AG04450 (cell line): ENCODE data around the gene EDN1. TPM values are rescaled to one million over a fixed set of nuclear protein-coding genes. Genes with fewer than 3 reads are reported as not detected.

ENCODE experiments used
- CTCF ChIA-PET: fragments of 300-600, 350-600 bp; formaldehyde crosslinking; extraction: SDS; loops from one replicate; lab custom pipeline; 2022; ENCODE audit warnings: antibody characterized with exemption, inconsistent platforms; lab: Charles Lee
- POLR2A ChIA-PET: fragments of 350-600 bp; formaldehyde crosslinking; extraction: SDS; loops from one replicate; lab custom pipeline; 2021; ENCODE audit warnings: antibody characterized with exemption, inconsistent platforms; lab: Yijun Ruan, JAX
- DNase-seq: peaks from one replicate; pipeline ENCODE4 v3.0.0-alpha.2; 2011; ENCODE audit warnings: low read depth, low spot score
- H3K27ac ChIP-seq: one replicate; pipeline ENCODE4 v1.5.1; 2012; ENCODE audit warnings: low read depth, low read length, control low read depth
- H3K27me3 ChIP-seq: one replicate; pipeline ENCODE4 v1.6.0; 2012; ENCODE audit warnings: low read length; ENCODE audit not compliant: control insufficient read depth, insufficient read depth
- H3K4me3 ChIP-seq: 2 replicates; pipeline ENCODE4 v1.5.1; 2011; ENCODE audit warnings: mild to moderate bottlenecking, low read depth, low read length, control low read depth
- H3K9me3 ChIP-seq: 2 replicates; pipeline ENCODE4 v1.5.1; 2012; ENCODE audit warnings: low read length; ENCODE audit not compliant: control insufficient read depth, insufficient read depth
- polyA plus RNA-seq: library from polyadenylated mRNA; depleted of rRNA; stranded (reverse); fragments of >200 nt; gene quantifications from 2 replicates; pipeline ENCODE4 v1.2.3, GENCODE V29; 2011
- TF ChIP-seq, protein P1 (sequence below): IDR thresholded peaks from 2 replicates; pipeline ENCODE4 v1.5.1; 2011; ENCODE audit warnings: low read depth, low read length, control low read depth, inconsistent platforms

The EDN1 gene
- polyA plus RNA-seq, 1 experiment, result 2.1 TPM

DNA sequence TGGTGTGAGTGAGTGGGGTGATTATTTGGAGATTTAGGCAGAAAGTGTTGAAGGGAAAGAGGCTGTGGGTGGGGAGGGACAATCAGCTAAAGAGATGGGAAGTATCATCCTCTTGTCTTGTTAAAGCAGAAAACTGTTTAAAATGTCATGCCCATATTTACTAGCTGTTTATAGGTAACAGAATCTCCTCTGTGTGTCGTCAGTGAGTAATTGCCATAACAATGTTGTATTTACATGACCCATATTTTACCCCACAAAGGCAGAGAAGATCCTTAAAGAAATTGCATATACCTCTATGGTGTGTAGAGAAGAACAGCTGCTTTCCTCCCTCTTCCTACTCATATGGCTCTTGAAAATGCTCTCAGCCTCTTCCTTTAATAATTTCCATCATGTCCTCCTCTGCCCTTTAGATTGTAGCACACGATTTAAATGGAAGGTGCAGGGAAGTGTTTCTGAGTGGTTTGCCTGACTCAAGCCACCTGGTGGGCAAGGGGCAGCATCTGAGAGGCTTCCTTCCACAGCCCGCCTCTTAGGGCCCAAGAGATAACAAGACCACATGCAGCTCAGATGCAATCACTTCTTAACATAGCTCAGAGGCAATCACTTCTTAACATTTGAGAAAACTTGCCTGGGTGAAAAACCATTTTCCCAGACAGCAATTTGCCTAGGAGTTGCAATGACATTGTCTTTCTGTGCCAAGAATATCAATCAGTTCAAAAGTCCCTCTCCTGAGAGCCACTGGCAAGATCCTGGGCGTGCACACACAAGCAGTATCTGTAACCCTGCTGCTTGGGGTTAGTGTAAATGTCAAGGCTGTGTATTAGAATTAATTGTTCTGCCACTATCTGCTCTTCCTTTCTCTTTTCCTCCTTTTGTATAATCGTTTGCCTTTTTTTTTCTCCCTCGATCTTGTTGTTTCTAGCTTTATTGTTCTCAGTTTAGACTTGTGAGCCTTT lies 44.1 kb upstream of the EDN1 start:
- ChIA-PET CTCF (interaction anchor here (0.7 to 1.2 kb wide), 5 partner anchors 10 to 361 kb away, joined by 3 to 6 read pairs (median 5); partner anchors contain the start of gene EDN1), POLR2A (interaction anchor here (0.5 to 1.0 kb wide), 2 partner anchors 12 to 357 kb away, joined by 3 read pairs; no protein-coding TSS in a partner anchor)
- no peak overlapping the region for H3K4me3 ChIP-seq
- DNase-seq, result no peak
- H3K9me3 ChIP-seq, result no peaks in the 10 kb centered on the region
- TF ChIP-seq, protein P1, sequence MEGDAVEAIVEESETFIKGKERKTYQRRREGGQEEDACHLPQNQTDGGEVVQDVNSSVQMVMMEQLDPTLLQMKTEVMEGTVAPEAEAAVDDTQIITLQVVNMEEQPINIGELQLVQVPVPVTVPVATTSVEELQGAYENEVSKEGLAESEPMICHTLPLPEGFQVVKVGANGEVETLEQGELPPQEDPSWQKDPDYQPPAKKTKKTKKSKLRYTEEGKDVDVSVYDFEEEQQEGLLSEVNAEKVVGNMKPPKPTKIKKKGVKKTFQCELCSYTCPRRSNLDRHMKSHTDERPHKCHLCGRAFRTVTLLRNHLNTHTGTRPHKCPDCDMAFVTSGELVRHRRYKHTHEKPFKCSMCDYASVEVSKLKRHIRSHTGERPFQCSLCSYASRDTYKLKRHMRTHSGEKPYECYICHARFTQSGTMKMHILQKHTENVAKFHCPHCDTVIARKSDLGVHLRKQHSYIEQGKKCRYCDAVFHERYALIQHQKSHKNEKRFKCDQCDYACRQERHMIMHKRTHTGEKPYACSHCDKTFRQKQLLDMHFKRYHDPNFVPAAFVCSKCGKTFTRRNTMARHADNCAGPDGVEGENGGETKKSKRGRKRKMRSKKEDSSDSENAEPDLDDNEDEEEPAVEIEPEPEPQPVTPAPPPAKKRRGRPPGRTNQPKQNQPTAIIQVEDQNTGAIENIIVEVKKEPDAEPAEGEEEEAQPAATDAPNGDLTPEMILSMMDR, result no peak
- H3K27me3 ChIP-seq, result no peaks in the 10 kb centered on the region
- H3K27ac ChIP-seq, result no peak overlapping the region

DNA sequence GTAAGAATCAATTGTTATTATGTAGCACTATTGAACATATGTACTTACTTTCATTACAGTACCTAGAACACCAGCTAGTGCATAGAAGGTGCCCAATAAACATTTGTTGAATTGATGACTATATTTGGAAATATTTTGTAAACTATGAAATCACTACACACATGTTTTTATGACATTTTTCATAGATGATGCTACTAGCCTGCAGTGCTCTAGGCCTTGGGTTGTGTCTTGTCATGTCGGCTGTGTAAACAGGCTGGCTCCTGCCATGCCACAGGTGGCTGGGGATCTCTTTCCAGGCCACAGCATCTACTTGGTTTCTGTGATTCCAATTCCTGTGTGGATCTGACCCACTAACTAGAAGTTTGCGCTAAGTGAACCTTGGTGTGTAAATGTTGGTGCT lies 43.3 kb upstream of the EDN1 start:
- TF ChIP-seq, protein P1, result no peak
- CTCF ChIA-PET, result interaction anchor here (0.9 kb wide), 2 partner anchors 10 to 44 kb away, joined by 5 to 6 read pairs; partner anchors contain the start of gene EDN1
- no peak for DNase-seq
- H3K4me3 ChIP-seq, result no peak overlapping the region
- H3K27ac ChIP-seq, result no peak overlapping the region
- no peaks in the 10 kb centered on the region for H3K9me3 ChIP-seq
- POLR2A ChIA-PET, result no interaction called here
- no peaks in the 10 kb centered on the region for H3K27me3 ChIP-seq

DNA sequence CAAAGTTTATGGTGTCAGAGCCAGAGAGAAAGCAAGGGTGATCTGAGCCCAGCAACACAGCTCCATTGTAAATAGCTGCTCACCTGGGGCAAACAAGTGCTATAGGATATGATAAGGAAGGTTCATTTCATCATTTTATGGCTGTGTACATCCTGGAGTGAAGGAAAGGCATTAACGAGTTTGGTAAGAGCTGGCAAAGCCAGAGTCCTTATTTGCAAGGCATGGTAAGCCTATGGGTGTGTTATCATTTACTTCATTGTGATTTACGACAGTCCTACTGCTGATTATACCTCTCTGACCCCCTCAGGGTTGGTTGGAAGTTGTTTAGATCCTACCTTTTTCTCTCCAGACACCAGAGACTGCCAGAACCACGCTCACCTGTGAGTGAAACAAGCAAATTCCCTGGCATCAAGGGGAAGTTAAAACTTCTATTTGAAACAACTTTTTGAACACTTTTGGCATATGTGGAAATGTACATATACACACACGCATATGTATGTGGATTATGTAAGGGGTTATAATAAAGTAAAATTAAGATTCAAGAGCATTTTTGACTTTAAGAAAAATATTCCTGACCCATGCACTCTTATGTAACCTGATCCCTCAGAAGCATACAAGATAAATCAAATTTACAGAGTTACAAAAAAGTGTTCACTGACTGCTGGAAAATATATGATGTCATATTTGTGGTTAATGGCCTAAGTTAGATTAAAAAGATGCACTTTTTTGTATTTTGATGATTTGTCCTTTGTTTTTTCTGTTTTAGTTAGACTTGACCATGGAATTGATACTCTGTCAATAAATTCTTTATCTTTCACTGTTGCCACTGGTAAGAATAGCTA lies 40.4 kb upstream of the EDN1 start:
- Histone ChIP-seq H3K27ac (no peak overlapping the region), H3K27me3 (no peaks in the 10 kb centered on the region), H3K4me3 (no peak overlapping the region), H3K9me3 (no peaks in the 10 kb centered on the region)
- no peak for DNase-seq
- ChIA-PET CTCF (no interaction called here), POLR2A (no interaction called here)
- TF ChIP-seq, protein P1, result no peak

DNA sequence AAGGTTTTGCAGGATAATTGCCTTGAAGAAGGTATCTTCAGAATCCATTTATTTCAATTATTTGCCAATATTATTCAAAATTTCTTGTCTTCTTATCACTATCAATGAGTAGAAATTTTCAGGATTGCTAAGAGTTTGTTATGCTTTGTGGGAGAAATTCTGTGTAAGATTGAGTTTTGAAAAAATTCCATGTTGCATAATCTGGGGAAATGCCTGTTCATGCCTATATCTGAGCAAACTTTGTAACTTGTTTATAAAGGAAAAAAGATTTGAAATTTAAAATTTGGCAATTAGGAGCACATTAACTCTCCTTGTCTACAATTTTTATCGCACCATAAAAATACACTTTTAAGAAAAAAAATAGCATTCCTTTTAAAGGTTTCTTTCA lies 39.8 kb upstream of the EDN1 start:
- POLR2A ChIA-PET, result no interaction called here
- Histone ChIP-seq H3K4me3 (no peak overlapping the region), H3K9me3 (no peaks in the 10 kb centered on the region), H3K27me3 (no peaks in the 10 kb centered on the region), H3K27ac (no peak overlapping the region)
- TF ChIP-seq, protein P1, result no peak
- CTCF ChIA-PET, result no interaction called here
- no peak for DNase-seq
